Upper lobe of right lung (tissue), 1 donor: ENCODE measurements around the gene RHOC. TPM values are rescaled to one million over a fixed set of nuclear protein-coding genes. Genes with fewer than 3 reads are reported as not detected.

Experiments used
- ATAC-seq: fragments of 200-7000 bp; cut with Tn5 transposase; one replicate; pipeline ENCODE4 v1.9.1; 2020; ENCODE audit warnings: mild to moderate bottlenecking, moderate library complexity
- DNase-seq: peaks from one replicate; pipeline ENCODE4 v3.0.0-alpha.2; 2020
- H3K27ac ChIP-seq: fragments of 200-600 bp; one replicate; pipeline ENCODE4 v1.8.0; 2022
- H3K27me3 ChIP-seq: fragments of 200-600 bp; one replicate; pipeline ENCODE4 v1.8.0; 2022; ENCODE audit warnings: mild to moderate bottlenecking
- H3K36me3 ChIP-seq: fragments of 200-600 bp; one replicate; pipeline ENCODE4 v1.8.0; 2022
- H3K4me1 ChIP-seq: fragments of 200-600 bp; one replicate; pipeline ENCODE4 v1.8.0; 2022
- H3K4me3 ChIP-seq: fragments of 200-600 bp; one replicate; pipeline ENCODE4 v1.8.0; 2022; ENCODE audit warnings: mild to moderate bottlenecking
- H3K9me3 ChIP-seq: fragments of 200-600 bp; one replicate; pipeline ENCODE4 v1.8.0; 2022
- CTCF ChIP-seq: fragments of 200-600 bp; IDR thresholded peaks from one replicate; pipeline ENCODE4 v1.8.0; 2022; ENCODE audit warnings: antibody characterized with exemption
- intact Hi-C: fragments of 100-400 bp; cut with DNase I; formaldehyde crosslinking; loops from one replicate; pipeline ENCODE4 v1.11.0; 2022
- total RNA-seq: library from RNA; stranded (reverse); fragmentation: NEBNext Ultra II Directional; extraction: Animal tissue kit (Norgen Biotek cat#: 25700); gene quantifications from one replicate; pipeline ENCODE4 v1.2.1, GENCODE V29; 2021
- donor health status: DM: no; HTN: yes; CAD: no; lungs with severe emphysema.

The RHOC gene
- total RNA-seq, 1 donor from 2014 or later = 150 TPM

- Histone ChIP-seq H3K9me3 (no peaks in the 10 kb centered on the region), H3K4me1 (peaks cover 53% of the 10 kb centered on the region), H3K4me3 (no peak overlapping the region), H3K27me3 (no peaks in the 10 kb centered on the region), H3K27ac (peak overlapping the region; percentile 76), H3K36me3 (peaks cover 68% of the 10 kb centered on the region)
- intact Hi-C loops = no loop called here
- ATAC-seq (peak; percentile 26), DNase-seq (no peak)
- TF ChIP-seq CTCF = no peak
Observed at GRCh38 chr1:112698366-112699310, 8.3 kb downstream of the RHOC start.

GRCh38 chr1:112697781-112698201, 9.1 kb downstream of the RHOC start:
- no peaks in the 10 kb centered on the region for H3K9me3 ChIP-seq
- peaks cover 45% of the 10 kb centered on the region for H3K4me1 ChIP-seq
- peaks cover 67% of the 10 kb centered on the region for H3K36me3 ChIP-seq

GRCh38 chr1:112696578-112697314, 10.2 kb downstream of the RHOC start:
- DNase-seq (no peak), ATAC-seq (no peak)
- H3K4me3 ChIP-seq = no peak overlapping the region
- peaks cover 35% of the 10 kb centered on the region for H3K4me1 ChIP-seq
- no peak for TF ChIP-seq CTCF
- intact Hi-C loops = no loop called here
- no peaks in the 10 kb centered on the region for H3K27me3 ChIP-seq
- peaks cover 68% of the 10 kb centered on the region for H3K36me3 ChIP-seq
- H3K27ac ChIP-seq = no peak overlapping the region
- no peaks in the 10 kb centered on the region for H3K9me3 ChIP-seq

More at GRCh38 chr1:112697781-112698201, 9.1 kb downstream of the RHOC start:
- TF ChIP-seq CTCF = no peak
- ATAC-seq = no peak
- Histone ChIP-seq H3K4me3 (no peak overlapping the region), H3K27me3 (no peaks in the 10 kb centered on the region), H3K27ac (peak overlapping the region; percentile 25)
- no peak for DNase-seq
- intact Hi-C loops = no loop called here

GRCh38 chr1:112695276-112695675, 11.7 kb downstream of the RHOC start:
- no peak for ATAC-seq
- Histone ChIP-seq H3K36me3 (peaks cover 81% of the 10 kb centered on the region), H3K27me3 (no peaks in the 10 kb centered on the region), H3K9me3 (no peaks in the 10 kb centered on the region), H3K4me3 (no peak overlapping the region), H3K4me1 (peaks cover 20% of the 10 kb centered on the region), H3K27ac (no peak overlapping the region)
- intact Hi-C loops = no loop called here
- TF ChIP-seq CTCF = no peak
- DNase-seq = no peak

- intact Hi-C loops = no loop called here
- Histone ChIP-seq H3K9me3 (no peaks in the 10 kb centered on the region), H3K4me1 (peaks cover 12% of the 10 kb centered on the region), H3K27ac (no peak overlapping the region), H3K27me3 (no peaks in the 10 kb centered on the region), H3K36me3 (peaks cover 86% of the 10 kb centered on the region), H3K4me3 (no peak overlapping the region)
- ATAC-seq = no peak
- TF ChIP-seq CTCF = no peak
- DNase-seq = no peak
Observed at GRCh38 chr1:112694363-112694929, 12.5 kb downstream of the RHOC start.
